Liver (tissue), 9 donors: ENCODE results near the gene CIBAR2. TPM values are rescaled to one million over a fixed set of nuclear protein-coding genes. Genes with fewer than 3 reads are reported as not detected.

Source experiments
- DNase-seq: peaks from one replicate; pipeline ENCODE4 v3.0.0-alpha.2; 2017; ENCODE audit warnings: low spot score
- H3K27ac ChIP-seq, 2 donors: one replicate each; pipeline ENCODE4 v1.7.0; 2013; ENCODE audit warnings: inconsistent platforms in 2 of 2, low read length in 2 of 2, control low read depth in 1 of 2, low read depth in 1 of 2, mild to moderate bottlenecking in 1 of 2
- H3K27me3 ChIP-seq, 4 donors: one replicate each; pipeline versions ENCODE4 v1.6.1 to v1.7.0; 2013; ENCODE audit warnings: low read length in 3 of 4, inconsistent platforms in 1 of 4, mild to moderate bottlenecking in 1 of 4, moderate library complexity in 1 of 4; ENCODE audit not compliant: control insufficient read depth in 4 of 4, insufficient read depth in 4 of 4
- H3K36me3 ChIP-seq, 4 donors: one replicate each; pipeline versions ENCODE4 v1.6.1 to v1.7.0; 2013; ENCODE audit warnings: low read length in 3 of 4, mild to moderate bottlenecking in 3 of 4, low read depth in 1 of 4, moderate library complexity in 1 of 4; ENCODE audit not compliant: control insufficient read depth in 4 of 4, insufficient read depth in 3 of 4
- H3K4me1 ChIP-seq, 4 donors: one replicate each; pipeline versions ENCODE4 v1.6.1 to v1.7.0; 2013; ENCODE audit warnings: low read length in 3 of 4, mild to moderate bottlenecking in 3 of 4, moderate library complexity in 1 of 4; ENCODE audit not compliant: control insufficient read depth in 4 of 4, insufficient read depth in 4 of 4
- H3K4me3 ChIP-seq, 3 donors: one replicate each; pipeline versions ENCODE4 v1.6.1 to v1.7.0; 2013; ENCODE audit warnings: low read length in 3 of 3, control low read depth in 1 of 3, low read depth in 1 of 3, mild to moderate bottlenecking in 1 of 3
- H3K9ac ChIP-seq, 2 donors: one replicate each; pipeline ENCODE4 v1.7.0; 2013; ENCODE audit warnings: low read length in 2 of 2, mild to moderate bottlenecking in 2 of 2, moderate library complexity in 2 of 2, control low read depth in 1 of 2, low read depth in 1 of 2
- H3K9me3 ChIP-seq, 4 donors: one replicate each; pipeline versions ENCODE4 v1.6.1 to v1.7.0; 2013; ENCODE audit warnings: low read length in 3 of 4; ENCODE audit not compliant: control insufficient read depth in 4 of 4
- ATF3 ChIP-seq: IDR thresholded peaks from 2 replicates; pipeline ENCODE4 v1.6.1; 2016; ENCODE audit warnings: antibody characterized with exemption
- EGR1 ChIP-seq, 2 donors: IDR thresholded peaks; 2 replicates each; pipeline ENCODE4 v1.6.1; 2016 to 2018; ENCODE audit warnings: antibody characterized with exemption in 2 of 2, low read depth in 2 of 2
- FOXA1 ChIP-seq: IDR thresholded peaks from 2 replicates; pipeline ENCODE4 v1.6.1; 2016; ENCODE audit warnings: antibody characterized with exemption
- FOXA2 ChIP-seq: IDR thresholded peaks from 2 replicates; pipeline ENCODE4 v1.6.1; 2016; ENCODE audit warnings: antibody characterized with exemption
- GABPA ChIP-seq, 2 donors: IDR thresholded peaks in 1 of 2; conservative IDR thresholded peaks in 1 of 2; 2 replicates each; pipeline ENCODE4 v1.6.1; 2016; ENCODE audit warnings: antibody characterized with exemption in 2 of 2, mild to moderate bottlenecking in 1 of 2, moderate library complexity in 1 of 2
- HNF4A ChIP-seq, 2 donors: conservative IDR thresholded peaks; 2 replicates each; pipeline ENCODE4 v1.6.1; 2016; ENCODE audit warnings: antibody characterized with exemption in 2 of 2, mild to moderate bottlenecking in 2 of 2
- HNF4G ChIP-seq: IDR thresholded peaks from 2 replicates; pipeline ENCODE4 v1.6.1; 2016; ENCODE audit warnings: antibody characterized with exemption
- JUND ChIP-seq, 2 donors: IDR thresholded peaks; 2 replicates each; pipeline ENCODE4 v1.6.1; 2016; ENCODE audit warnings: antibody characterized with exemption in 2 of 2
- MAX ChIP-seq: IDR thresholded peaks from 2 replicates; pipeline ENCODE4 v1.6.1; 2016; ENCODE audit warnings: antibody characterized with exemption
- NR2F2 ChIP-seq: IDR thresholded peaks from 2 replicates; pipeline ENCODE4 v1.6.1; 2016; ENCODE audit warnings: antibody characterized with exemption
- RAD21 ChIP-seq, 2 donors: IDR thresholded peaks; 2 replicates each; pipeline ENCODE4 v1.6.1; 2016; ENCODE audit warnings: antibody characterized with exemption in 2 of 2, mild to moderate bottlenecking in 2 of 2
- RXRA ChIP-seq, 2 donors: IDR thresholded peaks; 2 replicates each; pipeline ENCODE4 v1.6.1; 2017 to 2018; ENCODE audit warnings: antibody characterized with exemption in 2 of 2, mild to moderate bottlenecking in 1 of 2
- SP1 ChIP-seq: IDR thresholded peaks from 2 replicates; pipeline ENCODE4 v1.6.1; 2018; ENCODE audit warnings: antibody characterized with exemption, mild to moderate bottlenecking
- TAF1 ChIP-seq: conservative IDR thresholded peaks from 2 replicates; pipeline ENCODE4 v1.6.1; 2016; ENCODE audit warnings: antibody characterized with exemption, mild to moderate bottlenecking
- YY1 ChIP-seq: IDR thresholded peaks from 2 replicates; pipeline ENCODE4 v1.6.1; 2016; ENCODE audit warnings: antibody characterized with exemption, mild to moderate bottlenecking
- ZBTB33 ChIP-seq: IDR thresholded peaks from 2 replicates; pipeline ENCODE4 v1.6.1; 2016; ENCODE audit warnings: antibody characterized with exemption
- WGBS: extraction: QIAGEN DNeasy Blood & Tissue Kit; methylation state at CpG from one replicate; pipeline ENCODE4 v1.1.7; 2013; 5-methylcytosine and 5-hydroxymethylcytosine counted together
- polyA plus RNA-seq, 2 donors: library from polyadenylated mRNA; stranded (reverse) in 1 of 2; unstranded in 1 of 2; fragments of 200-250 nt in 1 of 2; fragments of >200 nt in 1 of 2; fragmentation: Nextera tagmentation in 1 of 2; extraction: Ambion mirVana in 1 of 2; gene quantifications; one replicate each; pipeline versions ENCODE4 v1.2.1 to v1.2.3, GENCODE V29; 2013 to 2015
- total RNA-seq, 2 donors: library from RNA; depleted of rRNA; stranded (reverse); fragments of >200 nt; gene quantifications; one replicate each; pipeline ENCODE4 v1.2.3, GENCODE V29; 2014
- TF ChIP-seq, protein P1 (sequence below): IDR thresholded peaks from 2 replicates; pipeline ENCODE4 v1.6.1; 2016; ENCODE audit warnings: antibody characterized with exemption, mild to moderate bottlenecking
- TF ChIP-seq, protein P2 (sequence below): fragments of 150-350 bp; IDR thresholded peaks from 2 replicates; pipeline ENCODE4 v1.5.1; 2017; ENCODE audit warnings: improper control_type of control experiment, low read depth, low read length; ENCODE audit not compliant: missing input control
- donor health status: healthy.
- donor health status: healthy.
- donor health status: healthy.
- donor health status: healthy.
- donor health status: healthy.

Gene CIBAR2
- total and polyA plus RNA-seq, 4 donors, result not detected

DNA sequence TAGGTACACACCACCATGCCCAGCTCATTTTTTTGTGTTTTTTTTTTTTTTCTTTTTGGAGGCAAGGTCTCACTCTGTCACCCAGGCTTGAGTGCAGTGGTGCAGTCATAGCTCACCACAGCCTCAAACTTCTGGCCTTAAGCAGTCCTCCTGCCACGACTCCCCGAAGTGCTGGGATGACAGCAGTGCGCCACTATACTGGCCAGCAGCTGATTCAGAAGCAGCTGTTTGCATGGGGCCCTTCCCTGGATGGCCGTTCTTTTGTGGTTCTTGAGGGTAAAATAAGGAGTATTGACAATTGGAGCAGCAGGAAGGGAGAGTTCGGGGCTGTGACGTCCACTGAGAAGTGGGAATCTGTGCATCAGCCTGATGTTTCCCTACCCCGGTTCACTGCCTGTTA lies 43.1 kb downstream of the CIBAR2 start:
- H3K4me1 ChIP-seq, result no peaks in the 10 kb centered on the region
- 95% methylated on average over 7 of the region's 7 CpGs for WGBS
- no peak for DNase-seq
- no peaks in the 10 kb centered on the region for H3K9me3 ChIP-seq
- no peaks in the 10 kb centered on the region for H3K27me3 ChIP-seq
- no peak overlapping the region for H3K27ac ChIP-seq
- TF ChIP-seq FOXA1, result no peak
- no peak for TF ChIP-seq EGR1 (IDR thresholded peaks at IDR 0.05; ENCODE audit: low read depth in 2 of 2)
- TF ChIP-seq ATF3, result no peak
- TF ChIP-seq, protein P1, sequence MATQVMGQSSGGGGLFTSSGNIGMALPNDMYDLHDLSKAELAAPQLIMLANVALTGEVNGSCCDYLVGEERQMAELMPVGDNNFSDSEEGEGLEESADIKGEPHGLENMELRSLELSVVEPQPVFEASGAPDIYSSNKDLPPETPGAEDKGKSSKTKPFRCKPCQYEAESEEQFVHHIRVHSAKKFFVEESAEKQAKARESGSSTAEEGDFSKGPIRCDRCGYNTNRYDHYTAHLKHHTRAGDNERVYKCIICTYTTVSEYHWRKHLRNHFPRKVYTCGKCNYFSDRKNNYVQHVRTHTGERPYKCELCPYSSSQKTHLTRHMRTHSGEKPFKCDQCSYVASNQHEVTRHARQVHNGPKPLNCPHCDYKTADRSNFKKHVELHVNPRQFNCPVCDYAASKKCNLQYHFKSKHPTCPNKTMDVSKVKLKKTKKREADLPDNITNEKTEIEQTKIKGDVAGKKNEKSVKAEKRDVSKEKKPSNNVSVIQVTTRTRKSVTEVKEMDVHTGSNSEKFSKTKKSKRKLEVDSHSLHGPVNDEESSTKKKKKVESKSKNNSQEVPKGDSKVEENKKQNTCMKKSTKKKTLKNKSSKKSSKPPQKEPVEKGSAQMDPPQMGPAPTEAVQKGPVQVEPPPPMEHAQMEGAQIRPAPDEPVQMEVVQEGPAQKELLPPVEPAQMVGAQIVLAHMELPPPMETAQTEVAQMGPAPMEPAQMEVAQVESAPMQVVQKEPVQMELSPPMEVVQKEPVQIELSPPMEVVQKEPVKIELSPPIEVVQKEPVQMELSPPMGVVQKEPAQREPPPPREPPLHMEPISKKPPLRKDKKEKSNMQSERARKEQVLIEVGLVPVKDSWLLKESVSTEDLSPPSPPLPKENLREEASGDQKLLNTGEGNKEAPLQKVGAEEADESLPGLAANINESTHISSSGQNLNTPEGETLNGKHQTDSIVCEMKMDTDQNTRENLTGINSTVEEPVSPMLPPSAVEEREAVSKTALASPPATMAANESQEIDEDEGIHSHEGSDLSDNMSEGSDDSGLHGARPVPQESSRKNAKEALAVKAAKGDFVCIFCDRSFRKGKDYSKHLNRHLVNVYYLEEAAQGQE, result no peak
- TF ChIP-seq, protein P2, sequence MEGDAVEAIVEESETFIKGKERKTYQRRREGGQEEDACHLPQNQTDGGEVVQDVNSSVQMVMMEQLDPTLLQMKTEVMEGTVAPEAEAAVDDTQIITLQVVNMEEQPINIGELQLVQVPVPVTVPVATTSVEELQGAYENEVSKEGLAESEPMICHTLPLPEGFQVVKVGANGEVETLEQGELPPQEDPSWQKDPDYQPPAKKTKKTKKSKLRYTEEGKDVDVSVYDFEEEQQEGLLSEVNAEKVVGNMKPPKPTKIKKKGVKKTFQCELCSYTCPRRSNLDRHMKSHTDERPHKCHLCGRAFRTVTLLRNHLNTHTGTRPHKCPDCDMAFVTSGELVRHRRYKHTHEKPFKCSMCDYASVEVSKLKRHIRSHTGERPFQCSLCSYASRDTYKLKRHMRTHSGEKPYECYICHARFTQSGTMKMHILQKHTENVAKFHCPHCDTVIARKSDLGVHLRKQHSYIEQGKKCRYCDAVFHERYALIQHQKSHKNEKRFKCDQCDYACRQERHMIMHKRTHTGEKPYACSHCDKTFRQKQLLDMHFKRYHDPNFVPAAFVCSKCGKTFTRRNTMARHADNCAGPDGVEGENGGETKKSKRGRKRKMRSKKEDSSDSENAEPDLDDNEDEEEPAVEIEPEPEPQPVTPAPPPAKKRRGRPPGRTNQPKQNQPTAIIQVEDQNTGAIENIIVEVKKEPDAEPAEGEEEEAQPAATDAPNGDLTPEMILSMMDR, result no peak
- no peak for TF ChIP-seq HNF4G
- TF ChIP-seq RXRA (IDR thresholded peaks at IDR 0.05), result no peak
- TF ChIP-seq SP1, result no peak
- TF ChIP-seq NR2F2, result no peak
- TF ChIP-seq RAD21 (IDR thresholded peaks at IDR 0.05), result no peak
- no peak for TF ChIP-seq MAX
- no peak for TF ChIP-seq TAF1
- no peak for TF ChIP-seq ZBTB33
- no peak for TF ChIP-seq JUND (IDR thresholded peaks at IDR 0.05)
- TF ChIP-seq YY1, result no peak
- TF ChIP-seq FOXA2, result no peak
- no peak for TF ChIP-seq GABPA (IDR thresholded peaks at IDR 0.05 in 1 of 2, conservative IDR thresholded peaks at IDR 0.05 in 1 of 2)
- no peak for TF ChIP-seq HNF4A (conservative IDR thresholded peaks at IDR 0.05)
- H3K36me3 ChIP-seq, result peaks cover 0 to 8% (median 3%) of the 10 kb centered on the region in 4 donors
- H3K4me3 ChIP-seq, result no peak overlapping the region
- H3K9ac ChIP-seq, result no peak overlapping the region

DNA sequence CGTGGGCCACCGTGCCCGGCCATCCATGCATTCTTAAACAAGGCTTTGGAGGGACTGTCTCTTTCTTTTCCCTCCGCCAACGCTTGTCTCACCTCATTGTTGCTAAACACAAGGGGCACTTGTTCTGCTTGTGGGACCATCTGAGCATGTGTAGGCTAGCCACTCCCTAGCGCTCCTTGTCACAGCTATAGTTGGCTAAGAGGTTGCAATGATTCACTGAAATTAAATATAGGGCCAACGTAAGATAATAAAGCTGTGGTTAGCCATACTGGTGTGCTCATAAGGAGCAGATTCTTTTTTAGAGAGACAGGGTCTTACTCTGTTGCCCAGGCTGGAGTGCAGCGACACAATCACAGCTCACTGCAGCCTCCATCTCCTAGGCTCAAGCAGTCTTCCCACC lies 43.5 kb downstream of the CIBAR2 start:
- no peaks in the 10 kb centered on the region for H3K4me1 ChIP-seq
- TF ChIP-seq ATF3, result no peak
- TF ChIP-seq, protein P2, result no peak
- TF ChIP-seq RAD21 (IDR thresholded peaks at IDR 0.05), result no peak
- TF ChIP-seq HNF4A (conservative IDR thresholded peaks at IDR 0.05), result no peak
- TF ChIP-seq EGR1 (IDR thresholded peaks at IDR 0.05; ENCODE audit: low read depth in 2 of 2), result no peak
- TF ChIP-seq NR2F2, result no peak
- no peak for TF ChIP-seq FOXA1
- no peak for TF ChIP-seq TAF1
- TF ChIP-seq FOXA2, result no peak
- TF ChIP-seq GABPA (IDR thresholded peaks at IDR 0.05 in 1 of 2, conservative IDR thresholded peaks at IDR 0.05 in 1 of 2), result no peak
- no peak for TF ChIP-seq JUND (IDR thresholded peaks at IDR 0.05)
- no peak for TF ChIP-seq SP1
- H3K27me3 ChIP-seq, result no peaks in the 10 kb centered on the region
- H3K4me3 ChIP-seq, result no peak overlapping the region
- no peak for DNase-seq
- WGBS, result 96% methylated on average over 8 of the region's 8 CpGs
- H3K9ac ChIP-seq, result no peak overlapping the region
- no peaks in the 10 kb centered on the region for H3K9me3 ChIP-seq
- H3K36me3 ChIP-seq, result peaks cover 0 to 8% (median 3%) of the 10 kb centered on the region in 4 donors
- no peak overlapping the region for H3K27ac ChIP-seq
